ENCODE data around the gene TRPV6.

Gene TRPV6

GRCh38 chr7:142905759-142906158 is 20.2 kb upstream of the TRPV6 start:
- no peak for FAIRE-seq
- no peak for DNase-seq (ENCODE audit: insufficient read length)
- TF ChIP-seq POLR2AphosphoS5 (IDR thresholded peaks at IDR 0.05; ENCODE audit: low read depth, low read length) (no peak), TAF1 (IDR thresholded peaks at IDR 0.05; ENCODE audit: borderline replicate concordance, low read depth, low read length) (no peak), POLR2A (IDR thresholded peaks at IDR 0.05; ENCODE audit: low read depth, low read length) (no peak)

GRCh38 chr7:142904128-142904527 is 18.6 kb upstream of the TRPV6 start:
- FAIRE-seq (no peak), DNase-seq (ENCODE audit: insufficient read length) (no peak)
- TF ChIP-seq TAF1 (IDR thresholded peaks at IDR 0.05; ENCODE audit: borderline replicate concordance, low read depth, low read length) = no peak
- TF ChIP-seq POLR2A (IDR thresholded peaks at IDR 0.05; ENCODE audit: low read depth, low read length) = no peak
- TF ChIP-seq POLR2AphosphoS5 (IDR thresholded peaks at IDR 0.05; ENCODE audit: low read depth, low read length) = no peak

DNA sequence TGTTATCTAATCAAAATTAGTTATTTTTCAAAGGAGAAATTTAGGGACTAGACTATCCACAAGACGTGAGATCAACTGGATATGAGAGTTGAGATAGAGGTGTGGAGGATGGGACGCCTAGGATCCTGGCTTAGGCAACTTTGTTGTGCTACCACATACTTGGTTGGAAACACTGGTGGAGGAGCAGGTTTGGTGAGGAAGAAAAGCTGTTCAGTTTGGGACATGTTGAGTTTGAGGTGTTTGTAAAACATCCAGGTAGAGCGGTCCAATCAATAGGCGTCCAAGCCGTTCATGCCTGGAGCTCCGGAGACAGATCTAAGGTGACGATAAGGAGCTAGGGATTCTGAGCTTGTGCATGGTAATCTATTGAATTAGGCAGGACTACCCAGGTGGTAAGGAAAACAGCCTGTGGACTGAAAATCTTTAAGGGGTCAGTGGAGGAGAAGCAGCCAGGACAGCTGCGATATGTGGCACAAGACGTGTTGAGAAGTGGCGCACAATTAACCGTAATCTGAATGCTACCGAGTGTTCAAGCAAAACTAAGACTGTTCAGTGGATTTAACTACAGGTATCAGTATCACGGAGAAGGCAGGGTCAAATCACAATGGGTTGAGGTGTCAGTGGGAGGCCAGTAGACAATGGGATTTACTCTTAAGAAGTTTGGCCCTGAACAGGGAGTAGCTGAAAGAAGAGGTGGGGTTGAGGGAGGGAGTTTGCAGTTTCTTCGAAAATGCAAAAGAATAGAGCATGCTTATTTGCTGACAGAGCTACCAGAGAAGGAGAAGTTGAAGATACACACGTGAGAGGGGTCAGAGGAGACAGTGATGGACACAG is 16.1 kb upstream of the TRPV6 start:
- DNase-seq (ENCODE audit: insufficient read length) (no peak), FAIRE-seq (no peak)
- TF ChIP-seq POLR2AphosphoS5 (IDR thresholded peaks at IDR 0.05; ENCODE audit: low read depth, low read length) (no peak), POLR2A (IDR thresholded peaks at IDR 0.05; ENCODE audit: low read depth, low read length) (no peak), TAF1 (IDR thresholded peaks at IDR 0.05; ENCODE audit: borderline replicate concordance, low read depth, low read length) (no peak)

- TF ChIP-seq POLR2AphosphoS5 (IDR thresholded peaks at IDR 0.05; ENCODE audit: low read depth, low read length) = no peak
- no peak for TF ChIP-seq POLR2A (IDR thresholded peaks at IDR 0.05; ENCODE audit: low read depth, low read length)
- TF ChIP-seq TAF1 (IDR thresholded peaks at IDR 0.05; ENCODE audit: borderline replicate concordance, low read depth, low read length) = no peak
- DNase-seq (ENCODE audit: insufficient read length) (no peak), FAIRE-seq (no peak)
Measured at GRCh38 chr7:142899661-142900060, 14.1 kb upstream of the TRPV6 start.

- TF ChIP-seq POLR2A (IDR thresholded peaks at IDR 0.05; ENCODE audit: low read depth, low read length) = no peak
- TF ChIP-seq POLR2AphosphoS5 (IDR thresholded peaks at IDR 0.05; ENCODE audit: low read depth, low read length) = no peak
- TF ChIP-seq TAF1 (IDR thresholded peaks at IDR 0.05; ENCODE audit: borderline replicate concordance, low read depth, low read length) = no peak
- DNase-seq (ENCODE audit: insufficient read length) = no peak
- no peak for FAIRE-seq
Measured at GRCh38 chr7:142898377-142899170, 13.0 kb upstream of the TRPV6 start.

- FAIRE-seq = no peak
- no peak for DNase-seq (ENCODE audit: insufficient read length)
- TF ChIP-seq TAF1 (IDR thresholded peaks at IDR 0.05; ENCODE audit: borderline replicate concordance, low read depth, low read length) = no peak
- TF ChIP-seq POLR2AphosphoS5 (IDR thresholded peaks at IDR 0.05; ENCODE audit: low read depth, low read length) = no peak
- no peak for TF ChIP-seq POLR2A (IDR thresholded peaks at IDR 0.05; ENCODE audit: low read depth, low read length)
Measured at GRCh38 chr7:142897691-142898090, 12.1 kb upstream of the TRPV6 start.

- no peak for TF ChIP-seq TAF1 (IDR thresholded peaks at IDR 0.05; ENCODE audit: borderline replicate concordance, low read depth, low read length)
- no peak for TF ChIP-seq POLR2A (IDR thresholded peaks at IDR 0.05; ENCODE audit: low read depth, low read length)
- no peak for TF ChIP-seq POLR2AphosphoS5 (IDR thresholded peaks at IDR 0.05; ENCODE audit: low read depth, low read length)
- no peak for DNase-seq (ENCODE audit: insufficient read length)
- FAIRE-seq = no peak
Measured at GRCh38 chr7:142896741-142897379, 11.3 kb upstream of the TRPV6 start.

DNA sequence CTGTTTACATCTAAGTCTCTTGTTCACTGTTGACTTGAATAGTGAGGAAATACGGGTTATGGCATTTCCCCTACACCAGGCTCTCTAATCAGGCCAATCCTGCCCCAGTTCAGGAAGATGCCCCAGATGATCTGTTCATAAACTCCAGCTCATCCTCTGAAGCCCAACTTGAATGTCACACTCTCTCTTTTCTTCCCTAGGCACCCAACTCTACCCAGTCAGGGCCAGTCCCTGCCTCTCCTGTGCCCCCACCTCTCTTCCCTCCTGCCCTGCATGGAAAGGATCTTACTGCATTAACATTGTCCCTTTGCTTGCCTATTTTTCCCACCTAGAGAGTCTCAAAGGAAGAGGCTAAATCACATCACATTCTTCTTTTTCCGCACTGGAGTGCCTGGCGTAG is 10.6 kb upstream of the TRPV6 start:
- TF ChIP-seq TAF1 (IDR thresholded peaks at IDR 0.05; ENCODE audit: borderline replicate concordance, low read depth, low read length) (no peak), POLR2AphosphoS5 (IDR thresholded peaks at IDR 0.05; ENCODE audit: low read depth, low read length) (no peak), POLR2A (IDR thresholded peaks at IDR 0.05; ENCODE audit: low read depth, low read length) (no peak)
- DNase-seq (ENCODE audit: insufficient read length) (no peak), FAIRE-seq (no peak)

DNA sequence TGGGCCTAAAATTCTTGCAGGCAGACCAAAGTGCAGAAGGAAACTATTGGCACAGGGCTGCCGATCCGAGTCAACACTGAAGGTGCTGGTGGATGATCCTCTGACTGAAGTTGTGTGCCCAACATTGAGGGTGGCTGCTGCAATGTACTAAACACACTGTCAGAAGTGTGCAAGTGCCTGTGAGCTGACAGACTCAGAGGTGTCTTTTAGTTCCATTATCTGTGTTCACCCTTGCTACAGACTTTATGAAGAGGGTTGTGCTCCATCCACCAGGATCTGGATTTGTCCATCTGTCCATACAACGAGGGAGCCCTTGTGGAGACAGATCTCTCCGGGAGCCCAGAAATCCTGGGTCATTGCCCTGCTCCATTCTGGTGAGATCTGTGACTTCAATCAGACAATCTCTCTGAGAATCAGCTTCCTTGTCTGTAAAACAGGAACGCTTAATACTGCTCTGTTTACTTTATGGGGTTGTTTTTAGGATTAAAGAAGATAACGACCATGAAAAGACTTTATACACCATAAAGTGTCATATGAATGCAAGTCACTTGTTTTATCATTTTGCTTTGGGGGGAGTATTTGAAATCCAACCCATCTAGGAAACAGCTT is 9.5 kb upstream of the TRPV6 start:
- FAIRE-seq (no peak), DNase-seq (ENCODE audit: insufficient read length) (no peak)
- TF ChIP-seq POLR2AphosphoS5 (IDR thresholded peaks at IDR 0.05; ENCODE audit: low read depth, low read length) (no peak), POLR2A (IDR thresholded peaks at IDR 0.05; ENCODE audit: low read depth, low read length) (no peak), TAF1 (IDR thresholded peaks at IDR 0.05; ENCODE audit: borderline replicate concordance, low read depth, low read length) (no peak)

- DNase-seq (ENCODE audit: insufficient read length) (no peak), FAIRE-seq (no peak)
- TF ChIP-seq POLR2AphosphoS5 (IDR thresholded peaks at IDR 0.05; ENCODE audit: low read depth, low read length) (no peak), POLR2A (IDR thresholded peaks at IDR 0.05; ENCODE audit: low read depth, low read length) (no peak), TAF1 (IDR thresholded peaks at IDR 0.05; ENCODE audit: borderline replicate concordance, low read depth, low read length) (no peak)
Measured at GRCh38 chr7:142894112-142894984, 8.8 kb upstream of the TRPV6 start.

Data from GM12892 (cell line).